Ovary (tissue), 3 donors: ENCODE results near the gene TUBA3D.
"Not testable (repeated sequence)": the region's sequence is repeated elsewhere in the genome, so short reads cannot be mapped to it uniquely, and the experiment has no call there.

Experiments
- CTCF ChIP-seq, 3 donors: fragments of 450-650 bp in 2 of 3; fragments of 200-600 bp in 1 of 3; IDR thresholded peaks; one replicate each; pipeline versions ENCODE4 v1.5.1 to v1.8.0; 2016 to 2022; ENCODE audit warnings: antibody characterized with exemption in 3 of 3, mild to moderate bottlenecking in 1 of 3
- EP300 ChIP-seq: sonication (generic); formaldehyde crosslinking; IDR thresholded peaks from one replicate; pipeline ENCODE4 v1.6.1; 2017; ENCODE audit warnings: antibody characterized with exemption
- donor health status: DM: no; HTN: no; CAD: no.

GRCh38 chr2:131440742-131441468 is 35.0 kb upstream of the TUBA3D start:
- TF ChIP-seq CTCF (IDR thresholded peaks at IDR 0.05); EP300: not testable (repeated sequence)
